KOPT-K1 (cell line): Measurements from ENCODE around the gene INSIG2.

ENCODE experiments used
- H3K27ac ChIP-seq: fragments of 200-600 bp; sonication (generic); 2 replicates; pipeline ENCODE4 v1.5.1; 2016; ENCODE audit warnings: antibody characterized with exemption, mild to moderate bottlenecking, low read depth, low read length; ENCODE audit not compliant: poor library complexity, severe bottlenecking
- H3K36me3 ChIP-seq: fragments of 200-600 bp; sonication (generic); 2 replicates; pipeline ENCODE4 v1.5.1; 2017; ENCODE audit warnings: antibody characterized with exemption, mild to moderate bottlenecking, low read length, moderate library complexity; ENCODE audit not compliant: insufficient read depth
- H3K9me3 ChIP-seq: fragments of 200-600 bp; sonication (generic); 2 replicates; pipeline ENCODE4 v1.5.1; 2017; ENCODE audit warnings: antibody characterized with exemption, low read length, mild to moderate bottlenecking; ENCODE audit not compliant: insufficient read depth, poor library complexity, severe bottlenecking

The INSIG2 gene

GRCh38 chr2:118088051-118089024 lies at the start of gene INSIG2:
Gene INSIG2 (plus strand): TSS chr2:118088471. CDS start chr2:118096557, 8,086 bp downstream.
- Histone ChIP-seq H3K27ac (peak within 1 kb of the TSS; percentile 71), H3K36me3 (no peaks in the 10 kb centered on the region), H3K9me3 (no peaks in the 10 kb centered on the region)

- H3K27ac ChIP-seq = no peak overlapping the region
- H3K36me3 ChIP-seq = no peaks in the 10 kb centered on the region
- peaks cover 7% of the 10 kb centered on the region for H3K9me3 ChIP-seq
Observed at GRCh38 chr2:118040891-118041290, 47.4 kb upstream of the INSIG2 start.

GRCh38 chr2:118044103-118044716 lies 44.1 kb upstream of the INSIG2 start:
- no peak overlapping the region for H3K27ac ChIP-seq
- H3K36me3 ChIP-seq = no peaks in the 10 kb centered on the region
- H3K9me3 ChIP-seq = no peaks in the 10 kb centered on the region

- no peak overlapping the region for H3K27ac ChIP-seq
- H3K9me3 ChIP-seq = no peaks in the 10 kb centered on the region
Observed at GRCh38 chr2:118044854-118045253, 43.4 kb upstream of the INSIG2 start.

GRCh38 chr2:118045286-118045685 lies 43.0 kb upstream of the INSIG2 start:
- Histone ChIP-seq H3K27ac (no peak overlapping the region), H3K9me3 (no peaks in the 10 kb centered on the region), H3K36me3 (no peaks in the 10 kb centered on the region)

More at GRCh38 chr2:118044854-118045253, 43.4 kb upstream of the INSIG2 start:
- no peaks in the 10 kb centered on the region for H3K36me3 ChIP-seq

GRCh38 chr2:118046634-118047210 lies 41.5 kb upstream of the INSIG2 start:
- Histone ChIP-seq H3K36me3 (no peaks in the 10 kb centered on the region), H3K27ac (no peak overlapping the region), H3K9me3 (no peaks in the 10 kb centered on the region)

GRCh38 chr2:118047380-118047826 lies 40.9 kb upstream of the INSIG2 start:
- H3K9me3 ChIP-seq = no peaks in the 10 kb centered on the region
- no peaks in the 10 kb centered on the region for H3K36me3 ChIP-seq
- no peak overlapping the region for H3K27ac ChIP-seq

GRCh38 chr2:118048401-118048800 lies 39.9 kb upstream of the INSIG2 start:
- Histone ChIP-seq H3K9me3 (no peaks in the 10 kb centered on the region), H3K36me3 (no peaks in the 10 kb centered on the region), H3K27ac (no peak overlapping the region)

- H3K36me3 ChIP-seq = no peaks in the 10 kb centered on the region
- H3K27ac ChIP-seq = no peak overlapping the region
- no peaks in the 10 kb centered on the region for H3K9me3 ChIP-seq
Observed at GRCh38 chr2:118049140-118049815, 39.0 kb upstream of the INSIG2 start.

- H3K9me3 ChIP-seq = no peaks in the 10 kb centered on the region
- H3K27ac ChIP-seq = no peak overlapping the region
- no peaks in the 10 kb centered on the region for H3K36me3 ChIP-seq
Observed at GRCh38 chr2:118049816-118050140, 38.5 kb upstream of the INSIG2 start.

GRCh38 chr2:118050386-118050785 lies 37.9 kb upstream of the INSIG2 start:
- Histone ChIP-seq H3K27ac (no peak overlapping the region), H3K9me3 (no peaks in the 10 kb centered on the region), H3K36me3 (no peaks in the 10 kb centered on the region)

- Histone ChIP-seq H3K27ac (no peak overlapping the region), H3K9me3 (no peaks in the 10 kb centered on the region), H3K36me3 (no peaks in the 10 kb centered on the region)
Observed at GRCh38 chr2:118050974-118051373, 37.3 kb upstream of the INSIG2 start.

GRCh38 chr2:118051826-118052358 lies 36.4 kb upstream of the INSIG2 start:
- no peak overlapping the region for H3K27ac ChIP-seq
- H3K36me3 ChIP-seq = no peaks in the 10 kb centered on the region
- no peaks in the 10 kb centered on the region for H3K9me3 ChIP-seq

- H3K9me3 ChIP-seq = no peaks in the 10 kb centered on the region
- no peak overlapping the region for H3K27ac ChIP-seq
- H3K36me3 ChIP-seq = no peaks in the 10 kb centered on the region
Observed at GRCh38 chr2:118052474-118052873, 35.8 kb upstream of the INSIG2 start.

GRCh38 chr2:118053681-118054080 lies 34.6 kb upstream of the INSIG2 start:
- H3K27ac ChIP-seq = no peak overlapping the region
- H3K9me3 ChIP-seq = no peaks in the 10 kb centered on the region
- no peaks in the 10 kb centered on the region for H3K36me3 ChIP-seq
